GDM1 (cell line): ENCODE data around the gene HPDL.
A peak's percentile ranks its signal among the peaks of the same experiment; 100 is the strongest.

Source experiments
- DNase-seq: peaks from one replicate; lab custom pipeline; 2025; lab: John Stamatoyannopoulos, UW

Gene HPDL

DNA sequence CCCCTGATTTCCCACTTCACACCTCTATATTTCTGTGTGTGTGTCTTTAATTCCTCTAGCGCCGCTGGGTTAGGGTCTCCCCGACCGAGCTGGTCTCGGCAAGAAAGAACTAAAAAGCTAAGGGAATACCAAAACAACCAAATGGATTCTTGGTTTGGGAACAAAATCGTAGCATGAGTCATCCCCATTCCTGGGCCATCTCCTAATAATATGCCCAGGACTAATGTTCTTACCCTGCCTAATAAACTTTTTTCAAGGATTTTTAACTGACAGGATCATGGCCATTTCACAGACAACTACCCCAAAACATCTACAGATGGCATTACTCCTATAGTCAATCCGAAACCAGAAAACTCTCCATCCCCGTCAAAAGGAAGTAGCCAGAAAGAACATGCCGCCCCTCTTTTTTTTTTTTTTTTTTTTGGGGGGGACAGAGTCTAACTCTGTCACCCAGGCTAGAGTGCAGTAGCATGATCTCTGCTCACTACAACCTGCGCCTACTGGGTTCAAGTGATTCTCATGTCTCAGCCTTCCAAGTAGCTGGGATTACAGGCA lies 4.1 kb upstream of the HPDL start:
- DNase-seq: no peak

DNA sequence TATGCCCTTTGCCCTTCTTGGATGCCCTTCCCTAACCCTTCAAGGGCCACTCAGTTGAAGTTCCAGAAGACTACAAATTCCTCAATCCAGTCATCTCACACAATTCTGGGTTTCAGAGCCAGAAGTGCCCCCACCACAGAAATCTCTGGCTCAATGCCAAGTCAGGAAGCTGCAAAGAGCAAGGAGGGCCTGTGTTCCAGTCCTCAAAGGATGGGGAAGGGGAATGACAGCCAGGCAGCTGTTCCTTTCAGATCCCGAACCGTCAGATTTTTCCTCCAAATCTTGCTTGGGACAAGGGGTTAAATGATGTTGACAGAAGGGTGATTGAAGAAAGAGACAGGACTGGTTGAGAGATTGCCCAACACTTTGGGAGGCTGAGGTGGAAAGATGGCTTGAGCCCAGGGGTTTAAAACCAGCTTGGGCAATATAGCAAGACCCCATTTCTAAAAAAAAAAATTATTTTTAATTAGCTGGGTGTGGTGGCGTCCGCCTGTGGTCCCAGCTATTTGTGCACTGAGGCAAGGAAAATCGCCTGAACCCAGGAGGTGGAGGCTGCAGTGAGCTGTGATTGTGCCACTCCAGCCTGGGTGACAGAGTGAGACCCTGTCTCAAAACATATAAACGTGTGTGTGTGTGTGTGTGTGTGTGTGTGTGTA lies 716 bp upstream of the HPDL start:
- DNase-seq: no peak

DNA sequence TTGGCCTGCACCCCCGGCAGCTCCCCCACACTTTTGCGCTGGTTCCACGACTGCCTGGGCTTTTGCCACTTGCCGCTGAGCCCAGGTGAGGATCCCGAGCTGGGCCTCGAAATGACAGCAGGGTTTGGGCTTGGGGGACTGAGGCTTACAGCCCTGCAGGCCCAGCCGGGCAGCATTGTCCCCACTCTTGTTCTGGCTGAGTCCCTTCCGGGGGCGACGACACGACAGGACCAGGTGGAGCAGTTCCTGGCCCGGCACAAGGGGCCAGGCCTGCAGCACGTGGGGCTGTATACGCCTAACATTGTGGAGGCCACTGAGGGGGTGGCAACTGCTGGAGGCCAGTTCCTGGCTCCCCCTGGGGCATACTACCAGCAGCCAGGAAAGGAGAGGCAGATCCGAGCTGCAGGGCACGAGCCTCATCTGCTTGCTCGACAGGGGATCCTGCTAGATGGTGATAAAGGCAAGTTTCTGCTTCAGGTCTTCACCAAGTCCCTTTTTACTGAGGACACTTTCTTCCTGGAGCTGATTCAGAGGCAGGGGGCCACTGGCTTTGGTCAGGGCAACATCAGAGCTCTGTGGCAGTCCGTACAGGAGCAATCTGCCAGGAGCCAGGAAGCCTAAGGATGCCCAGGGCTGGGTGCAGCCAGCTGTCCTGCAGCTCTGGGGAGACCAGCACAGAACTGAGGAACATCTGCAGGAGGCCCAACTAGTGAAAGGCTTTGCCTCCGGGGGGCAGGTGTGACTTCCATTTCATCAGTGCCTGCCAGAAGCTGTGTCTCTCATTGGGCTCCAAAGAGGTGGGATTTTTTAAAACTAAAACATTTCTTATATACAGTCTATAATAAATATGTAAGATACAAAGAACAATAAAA lies 1.2 kb downstream of the HPDL start:
- DNase-seq: no peak

DNA sequence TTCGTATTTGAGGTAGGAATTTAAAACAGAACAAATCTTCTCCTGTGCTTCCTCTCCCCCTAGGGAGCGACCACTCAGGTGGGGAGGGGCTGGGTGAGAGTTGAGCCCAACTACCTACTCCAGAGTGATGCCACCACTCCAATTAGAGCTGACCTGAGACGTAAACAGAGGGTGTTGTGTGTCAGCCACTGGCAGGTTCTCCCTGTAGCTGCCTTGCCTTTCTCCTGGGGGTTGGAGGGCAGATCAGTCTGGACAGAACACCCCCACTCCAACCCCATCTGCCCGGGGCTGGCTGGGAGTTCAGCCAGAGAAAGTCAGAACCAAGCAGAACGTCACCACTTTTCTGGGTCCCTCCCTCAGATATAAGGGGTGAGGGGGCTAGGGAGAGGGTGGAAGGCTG lies 2.0 kb downstream of the HPDL start:
- DNase-seq: no peak

DNA sequence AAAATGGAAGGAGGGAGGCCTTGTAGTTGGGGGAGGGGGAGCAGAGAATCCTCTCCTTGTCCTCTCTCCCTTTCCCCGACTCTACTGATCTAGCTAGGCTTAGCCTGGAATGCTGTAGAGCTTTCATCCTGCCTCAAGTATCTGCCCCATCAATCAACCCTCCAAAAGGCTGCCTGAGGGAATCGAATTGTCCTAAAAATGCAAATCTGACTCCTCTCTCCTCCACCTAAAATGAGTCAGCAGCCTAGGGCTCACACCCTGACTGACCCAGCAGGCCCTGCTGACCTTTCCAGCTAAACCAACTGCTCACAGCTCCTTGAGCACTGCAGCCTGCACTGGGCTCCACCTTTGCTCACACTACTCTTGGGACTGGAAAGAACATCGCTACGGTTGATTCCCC lies 2.8 kb downstream of the HPDL start:
- DNase-seq: no peak

DNA sequence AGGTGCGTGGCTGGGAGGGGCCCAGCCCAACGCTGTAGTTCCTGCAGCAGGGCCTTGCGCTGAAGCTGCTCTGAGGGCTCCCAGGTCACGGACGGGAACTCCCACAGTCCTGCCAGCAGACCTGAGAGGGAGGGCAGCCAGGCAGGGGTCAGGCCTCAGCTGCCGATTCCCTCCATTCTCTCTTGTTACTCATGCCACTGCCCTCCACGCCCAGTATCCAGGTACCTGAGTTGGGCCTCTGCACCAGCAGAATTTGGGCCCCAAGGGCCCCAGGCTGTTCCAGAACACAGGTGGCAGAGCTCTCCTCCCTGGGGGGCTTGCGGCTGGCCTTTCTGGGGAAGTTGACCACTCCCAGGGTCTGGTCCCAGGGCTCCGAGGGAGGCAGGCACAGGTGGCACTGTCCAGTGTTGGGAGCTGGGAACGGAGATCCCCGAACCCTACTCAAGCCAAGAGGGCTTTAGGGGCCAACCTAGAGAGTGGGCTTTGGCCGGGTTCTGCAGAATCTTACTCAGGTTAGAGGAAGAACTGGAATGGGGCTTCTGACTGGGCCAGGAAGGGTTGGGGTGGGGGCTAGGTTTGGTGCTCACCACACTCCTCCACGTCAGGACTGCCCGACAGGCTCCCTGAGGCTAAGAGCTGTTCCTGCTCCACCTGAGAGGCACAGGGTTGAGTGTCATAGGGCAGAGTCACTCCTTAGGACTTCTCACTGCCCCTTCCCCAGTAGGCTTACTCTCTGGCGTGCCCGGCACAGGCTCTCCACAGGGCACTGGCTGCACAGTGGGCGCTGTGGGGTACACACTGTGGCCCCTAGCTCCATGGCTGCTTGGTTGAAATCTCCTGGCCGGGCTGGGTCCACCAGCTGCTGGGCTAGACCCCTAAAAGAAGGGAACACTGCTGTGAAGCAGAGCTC lies 5.0 kb downstream of the HPDL start:
- no peak for DNase-seq

DNA sequence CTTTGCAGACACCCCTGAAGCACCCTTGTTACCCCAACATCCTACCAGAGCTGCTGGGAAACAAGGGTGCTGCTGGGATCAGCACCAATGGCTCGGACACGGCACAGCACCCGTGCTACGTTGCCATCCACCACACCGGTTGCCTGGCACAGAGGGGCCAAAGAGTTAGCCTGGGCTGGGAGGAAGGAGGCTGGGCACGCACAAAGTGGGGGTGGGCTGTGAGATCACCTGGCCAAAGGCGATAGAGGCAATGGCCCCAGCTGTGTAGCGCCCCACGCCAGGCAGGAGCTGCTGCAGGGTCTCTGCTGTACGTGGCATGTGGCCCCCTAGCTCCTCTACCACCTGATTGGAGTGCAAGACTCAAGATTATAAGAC lies 5.6 kb downstream of the HPDL start:
- no peak for DNase-seq

DNA sequence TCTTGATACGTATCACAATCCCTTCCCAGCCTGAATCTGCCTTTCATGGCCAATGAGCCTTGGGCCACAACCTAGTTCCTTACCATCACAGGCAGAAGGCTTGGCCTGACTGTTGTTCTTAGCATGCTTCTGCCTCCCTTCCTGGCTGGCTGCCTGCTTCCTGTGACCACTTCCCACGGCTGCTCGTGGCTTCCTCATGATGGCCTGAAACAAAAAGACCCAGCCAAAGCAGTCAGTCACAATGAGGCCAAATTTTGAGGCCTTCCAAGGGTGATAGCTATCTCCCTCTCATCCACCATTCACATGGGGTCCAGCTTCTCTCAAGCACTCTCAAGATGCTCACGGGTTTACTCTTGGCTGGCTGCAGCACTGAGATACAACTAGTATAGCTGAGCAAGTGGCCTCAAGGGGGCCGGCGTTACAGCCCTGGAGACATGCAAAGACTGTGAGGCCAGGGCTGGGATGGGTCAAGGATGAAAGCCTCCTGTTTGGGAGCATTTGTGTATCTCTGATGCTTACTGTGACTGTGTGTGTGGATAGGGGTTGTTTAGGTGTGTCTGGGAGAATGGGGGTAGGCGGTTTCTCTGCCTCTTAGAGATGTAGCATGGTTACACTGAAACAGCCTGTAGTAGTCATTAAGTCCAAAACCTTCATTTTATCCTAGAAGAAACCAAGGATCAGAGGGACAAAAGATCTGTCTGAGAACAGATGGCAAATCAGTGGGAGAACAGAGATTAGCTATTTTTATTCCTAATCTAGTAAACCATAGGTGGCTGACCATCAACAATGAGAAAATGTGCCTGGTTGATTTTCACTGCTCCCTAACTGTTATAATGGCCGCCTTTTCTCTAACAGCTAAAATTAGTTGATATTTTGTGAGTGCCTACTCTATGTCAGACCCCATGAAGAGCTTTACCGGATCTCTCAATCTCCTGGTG lies 7.9 kb downstream of the HPDL start:
- DNase-seq: peak; percentile 61

DNA sequence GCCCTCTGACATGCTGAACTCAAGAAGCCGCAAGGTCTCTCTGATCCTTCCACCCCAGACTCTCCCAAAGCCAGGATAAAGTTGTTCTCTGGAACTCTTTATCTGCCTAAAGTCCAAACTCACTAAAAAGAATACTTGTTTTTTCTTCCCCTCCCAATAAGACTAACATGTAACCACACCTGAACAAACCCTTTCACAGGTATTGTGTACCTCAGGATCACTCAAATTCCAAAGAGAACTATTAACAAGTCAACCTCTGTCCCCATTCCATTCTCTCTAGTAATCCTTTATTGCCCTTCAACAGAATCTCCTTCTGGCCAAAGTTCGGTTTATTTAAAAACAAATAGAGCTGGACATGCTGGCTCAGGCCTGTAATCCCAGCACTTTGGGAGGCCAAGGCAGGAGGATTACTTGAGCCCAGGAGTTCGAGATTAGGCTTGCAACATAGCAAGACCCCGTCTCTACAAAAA lies 9.2 kb downstream of the HPDL start:
- no peak for DNase-seq

DNA sequence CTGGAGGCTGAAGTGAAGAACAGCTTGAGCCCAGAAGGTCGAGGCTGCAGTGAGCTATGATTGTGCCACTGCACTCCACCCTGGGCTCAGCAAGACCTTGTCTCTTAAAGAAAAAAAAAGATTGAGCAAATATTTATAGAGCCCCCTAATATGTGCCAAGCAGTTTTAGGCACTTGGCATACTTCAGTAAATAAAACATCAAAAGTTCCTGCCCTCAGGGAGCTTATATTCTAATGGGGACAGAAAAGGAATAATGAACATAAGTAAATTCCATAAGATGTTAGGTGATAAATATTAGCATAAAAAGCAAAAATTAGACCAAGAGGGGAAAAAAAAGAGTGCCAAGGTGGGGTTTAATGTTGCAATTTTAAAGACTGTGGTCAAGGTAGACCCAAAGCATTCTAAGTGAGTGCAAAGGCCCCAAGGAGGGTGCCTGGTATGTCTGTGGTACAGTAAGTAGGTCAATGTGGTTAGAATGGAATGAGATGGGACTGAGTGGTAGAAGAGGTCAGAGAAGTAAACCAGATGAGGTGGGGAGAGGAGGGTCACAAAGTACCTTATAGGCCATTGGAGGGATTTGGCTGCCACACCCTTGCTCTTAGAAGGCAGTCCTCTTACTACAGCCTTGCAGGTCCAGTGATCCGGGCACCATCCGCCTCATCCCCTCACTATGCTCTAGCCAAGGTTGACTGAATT lies 11.1 kb downstream of the HPDL start:
- DNase-seq: no peak

DNA sequence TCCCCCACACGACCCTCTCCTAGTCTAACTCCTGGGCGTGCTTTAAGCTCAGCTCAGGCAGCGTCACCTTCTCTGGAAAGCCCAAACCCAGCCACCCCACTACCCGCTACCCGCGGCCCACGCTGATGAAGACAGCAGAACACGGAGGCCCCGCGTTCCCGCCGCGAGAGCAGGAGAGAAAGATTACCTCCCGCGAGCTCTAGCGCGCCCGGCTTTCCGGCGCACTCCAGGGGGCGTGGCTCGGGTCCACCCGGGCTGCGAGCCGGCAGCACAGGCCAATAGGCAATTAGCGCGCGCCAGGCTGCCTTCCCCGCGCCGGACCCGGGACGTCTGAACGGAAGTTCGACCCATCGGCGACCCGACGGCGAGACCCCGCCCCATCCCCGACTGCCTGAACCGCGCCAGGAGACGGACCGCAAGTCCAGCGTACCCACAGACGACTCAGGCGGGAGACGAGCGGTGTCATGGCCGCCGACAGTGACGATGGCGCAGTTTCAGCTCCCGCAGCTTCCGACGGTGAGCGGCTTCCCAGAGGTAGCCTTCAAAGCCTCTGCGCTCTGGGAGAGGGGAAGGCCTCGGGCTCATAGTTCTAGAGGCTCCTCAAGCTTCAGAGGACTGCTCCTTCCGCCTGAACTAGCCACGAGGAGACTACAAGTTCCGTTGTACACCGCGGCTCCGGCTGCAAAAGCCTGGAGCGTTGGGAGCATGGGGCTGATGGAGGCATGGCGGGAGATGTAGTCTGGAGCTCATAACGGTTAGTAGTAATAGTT lies 13.3 kb downstream of the HPDL start, which contains the start of the genes MUTYH and TOE1:
Gene MUTYH, minus strand, starts transcription at position 652 of the 770 bp plus-strand sequence. CDS start 5,935 bp downstream, outside the sequence.
Gene TOE1, plus strand, starts transcription at position 382 of the 770 bp plus-strand sequence. Its CDS starts 83 bp downstream, at position 465.
- peak; percentile 95 for DNase-seq

DNA sequence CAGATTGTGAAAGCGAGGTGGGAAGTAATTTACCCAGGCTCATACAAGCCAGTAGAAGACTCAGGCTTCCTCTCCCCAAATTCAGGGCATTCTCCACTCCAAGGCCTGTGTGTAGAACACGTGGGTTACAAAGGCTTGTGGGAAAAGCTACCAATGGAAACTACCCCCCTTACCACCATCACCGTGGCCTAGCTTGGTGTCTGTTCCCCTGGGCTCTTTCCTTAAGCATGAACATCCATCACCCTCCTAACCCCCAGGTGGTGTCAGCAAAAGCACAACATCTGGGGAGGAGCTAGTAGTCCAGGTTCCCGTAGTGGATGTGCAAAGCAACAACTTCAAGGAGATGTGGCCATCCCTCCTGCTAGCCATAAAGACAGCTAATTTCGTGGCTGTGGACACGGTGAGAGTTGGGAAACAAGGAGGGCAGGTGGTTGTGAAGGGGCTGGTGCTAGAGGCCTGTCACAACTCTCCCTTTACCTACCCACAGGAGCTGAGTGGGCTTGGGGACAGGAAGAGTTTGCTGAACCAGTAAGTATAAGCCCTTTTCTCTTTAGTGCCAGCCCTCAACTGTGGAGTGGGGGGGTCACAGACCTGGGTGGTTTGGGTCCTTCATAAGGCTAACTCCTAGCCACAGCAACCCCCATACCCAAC lies 14.2 kb downstream of the HPDL start:
- DNase-seq: no peak

DNA sequence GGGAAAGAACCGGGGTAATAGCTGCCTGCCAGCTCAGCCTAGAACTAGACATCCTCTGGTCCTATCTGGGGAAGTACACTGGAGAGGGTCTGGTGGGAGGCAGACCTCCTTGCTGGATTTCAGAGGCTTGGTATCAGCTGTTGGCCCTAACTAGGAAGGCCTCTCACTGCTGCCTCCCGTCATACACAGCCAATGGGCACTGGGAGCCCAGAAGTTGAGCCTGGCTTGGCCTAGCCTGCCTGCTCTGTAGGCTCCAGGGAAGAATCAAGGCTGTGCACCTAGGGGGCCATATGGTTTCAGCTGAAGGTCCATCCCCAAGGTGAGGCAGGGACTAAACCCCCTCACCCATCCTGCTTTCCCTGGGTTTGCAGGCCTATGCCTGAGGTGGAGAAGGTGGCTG lies 17.8 kb downstream of the HPDL start:
- DNase-seq: no peak

DNA sequence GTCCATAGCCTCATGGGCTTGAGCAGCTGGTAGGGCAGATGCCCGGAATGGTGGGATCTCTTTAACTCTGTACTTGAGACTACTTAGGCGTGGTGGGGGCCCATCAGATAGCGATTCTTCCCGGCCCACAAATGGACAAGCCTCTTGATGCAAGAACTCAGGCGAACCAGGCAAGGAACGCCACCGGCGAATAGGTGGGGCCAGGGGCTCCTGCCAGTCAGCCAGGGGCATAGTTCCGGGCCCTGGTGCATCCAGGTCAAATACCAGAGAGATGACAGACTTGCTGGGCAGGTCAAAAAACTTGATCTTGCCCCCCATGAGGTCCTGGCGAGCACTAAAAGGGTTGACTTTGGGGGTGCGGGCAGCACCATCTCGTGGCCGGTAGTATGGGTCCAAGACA lies 18.3 kb downstream of the HPDL start:
- no peak for DNase-seq

DNA sequence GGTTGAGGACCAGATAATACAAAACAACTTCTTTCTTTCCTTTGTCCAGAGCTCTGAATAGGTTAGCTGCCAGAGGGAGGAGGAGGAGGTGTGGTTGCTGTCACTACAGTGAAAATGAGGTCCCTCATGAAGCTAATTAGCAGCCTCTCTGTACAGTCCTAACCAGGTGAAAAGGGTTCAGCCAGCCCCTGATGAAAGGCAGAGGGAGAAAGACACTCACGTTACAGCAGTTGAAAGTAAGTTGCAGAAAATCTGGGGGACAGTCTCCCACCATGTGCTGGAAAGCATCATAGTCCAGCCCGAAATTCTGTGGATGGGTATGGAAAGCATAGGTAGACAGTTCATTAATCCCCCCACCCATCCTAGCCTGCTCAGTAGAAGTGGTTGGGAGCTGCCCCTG lies 19.8 kb downstream of the HPDL start:
- DNase-seq: no peak

DNA sequence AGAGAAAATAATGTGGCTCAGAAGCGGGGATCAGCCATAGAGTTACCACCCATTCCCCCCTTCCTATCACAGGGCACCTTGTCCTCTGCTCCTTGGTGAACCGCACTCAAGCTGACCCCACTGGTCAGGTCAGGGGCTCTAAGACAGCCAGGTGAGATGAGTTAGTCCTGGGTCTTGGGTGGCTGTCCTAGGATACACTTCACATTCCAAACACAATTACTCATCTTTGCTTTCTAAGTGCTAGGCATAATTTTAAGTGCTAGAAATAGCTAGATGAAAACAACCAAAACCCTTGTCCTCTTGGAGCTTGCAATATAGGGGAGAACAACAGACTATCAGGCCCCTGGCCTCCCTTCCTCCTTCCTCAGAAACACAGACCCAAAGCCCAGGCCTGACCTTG lies 21.3 kb downstream of the HPDL start:
- DNase-seq: no peak

DNA sequence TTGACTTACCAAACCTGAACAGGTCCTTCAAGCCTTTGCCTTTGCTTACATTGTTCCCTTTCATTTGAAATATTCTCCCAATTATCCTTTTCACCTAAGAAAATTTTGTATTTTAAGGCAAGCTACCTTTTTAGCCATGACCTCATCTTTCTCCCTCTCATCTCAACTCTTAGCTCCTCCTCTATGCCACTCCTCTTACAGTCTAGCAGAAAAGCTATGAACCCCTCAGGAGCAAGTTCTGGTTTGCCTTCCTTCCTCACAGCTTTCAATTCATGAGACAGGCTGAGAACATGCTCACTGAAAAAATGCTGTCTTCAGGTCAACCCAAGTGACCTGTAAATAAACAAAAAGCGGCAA lies 21.9 kb downstream of the HPDL start:
- DNase-seq: no peak

DNA sequence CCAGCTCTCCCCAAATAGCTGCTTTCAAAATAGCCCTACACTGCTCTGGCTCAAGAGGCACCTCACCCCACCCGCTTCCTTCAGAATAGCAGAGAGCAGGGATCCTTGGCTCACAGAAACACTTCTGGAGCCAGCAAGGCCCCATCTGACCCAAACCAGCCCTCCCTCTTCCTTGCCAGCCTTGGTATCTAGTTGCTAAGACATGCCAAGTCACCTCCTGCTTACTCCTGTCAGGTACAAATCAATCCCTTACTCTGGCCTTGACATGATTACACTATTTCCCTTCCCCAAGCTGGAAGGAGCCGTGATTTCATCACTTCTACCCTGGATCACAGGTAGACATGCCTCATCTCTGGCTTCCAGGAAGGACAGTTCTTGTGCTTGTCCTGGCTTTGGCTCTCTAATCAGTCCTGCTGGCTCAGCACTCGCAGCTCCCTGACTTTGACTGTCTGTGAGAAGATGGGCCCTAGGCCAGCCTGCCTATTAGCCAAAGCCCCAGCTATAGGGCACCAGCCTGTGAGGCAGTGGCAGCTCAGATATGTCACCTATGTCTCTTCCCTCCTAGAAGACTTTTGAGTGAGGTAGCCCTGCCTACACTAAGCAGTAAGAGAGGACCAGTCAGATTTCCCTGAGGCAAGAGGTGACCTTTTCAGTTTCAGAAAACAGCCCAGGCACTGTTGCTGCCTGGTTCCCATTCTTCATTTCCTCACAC lies 22.4 kb downstream of the HPDL start:
- DNase-seq: no peak
